HEK293 (cell line): Measurements from ENCODE around the gene DGKZ.

Experiments
- CTCF ChIP-seq: fragments of 450-650 bp; formaldehyde crosslinking; IDR thresholded peaks from 2 replicates; pipeline ENCODE4 v1.5.1; 2016; ENCODE audit warnings: missing biosample characterization, missing genetic modification characterization
- MZF1 ChIP-seq: fragments of 450-650 bp; formaldehyde crosslinking; IDR thresholded peaks from 2 replicates; pipeline ENCODE4 v1.5.1; 2017; ENCODE audit warnings: missing biosample characterization, missing genetic modification characterization, borderline replicate concordance
- OSR2 ChIP-seq: fragments of 450-650 bp; formaldehyde crosslinking; IDR thresholded peaks from 2 replicates; pipeline ENCODE4 v1.5.1; 2016; ENCODE audit warnings: missing biosample characterization, missing genetic modification characterization
- ZBTB20 ChIP-seq: fragments of 450-650 bp; formaldehyde crosslinking; IDR thresholded peaks from 2 replicates; pipeline ENCODE4 v1.5.1; 2016; ENCODE audit warnings: missing biosample characterization, missing genetic modification characterization
- ZBTB8A ChIP-seq: fragments of 450-650 bp; formaldehyde crosslinking; IDR thresholded peaks from 2 replicates; pipeline ENCODE4 v1.5.1; 2016; ENCODE audit warnings: missing biosample characterization, missing genetic modification characterization
- ZNF121 ChIP-seq: fragments of 450-650 bp; formaldehyde crosslinking; IDR thresholded peaks from 2 replicates; pipeline ENCODE4 v1.5.1; 2016; ENCODE audit warnings: missing biosample characterization, missing genetic modification characterization
- ZNF354C ChIP-seq: fragments of 450-650 bp; formaldehyde crosslinking; IDR thresholded peaks from 2 replicates; pipeline ENCODE4 v1.5.1; 2016; ENCODE audit warnings: missing biosample characterization, missing genetic modification characterization, low read depth, borderline replicate concordance

- TF ChIP-seq ZNF121 (tag by site-specific recombination) (no peak), ZBTB8A (tag by site-specific recombination) (no peak), ZNF354C (no peak), CTCF (no peak), MZF1 (tag by site-specific recombination) (no peak), ZBTB20 (tag by site-specific recombination) (no peak), OSR2 (tag by site-specific recombination) (no peak)
Measured at GRCh38 chr11:46427364-46427763, 80.1 kb downstream of the DGKZ start.
